Activated CD4-positive, alpha-beta T cell treated with anti-CD3 and anti-CD28 coated beads, Interleukin-2, amount 50 U/mL, for 4 hours (primary cell): ENCODE results near the gene SUPT3H.
"Not testable (repeated sequence)": the region's sequence is repeated elsewhere in the genome, so short reads cannot be mapped to it uniquely, and the experiment has no call there.

ENCODE experiments used
- DNase-seq, 2 experiments: peaks; one replicate each; pipeline ENCODE4 v3.0.0-alpha.2; 2020

SUPT3H gene

GRCh38 chr6:45104429-45104828 is 273.3 kb downstream of the SUPT3H start:
- no peak for DNase-seq

- no peak for DNase-seq
These were observed 279.5 kb downstream of the SUPT3H start for GRCh38 chr6:45098256-45098655.

- DNase-seq, result no peak
These were observed 282.9 kb downstream of the SUPT3H start for GRCh38 chr6:45094831-45095230.

GRCh38 chr6:45092135-45092534 is 285.6 kb downstream of the SUPT3H start:
- no peak for DNase-seq

GRCh38 chr6:45086360-45087084 is 291.2 kb downstream of the SUPT3H start:
- no peak for DNase-seq

GRCh38 chr6:45084257-45084656 is 293.5 kb downstream of the SUPT3H start:
- DNase-seq, result no peak

- no peak for DNase-seq
These were observed 295.6 kb downstream of the SUPT3H start for GRCh38 chr6:45082091-45082490.

GRCh38 chr6:45081634-45082033 is 296.1 kb downstream of the SUPT3H start:
- DNase-seq, result no peak

- DNase-seq, result no peak
These were observed 299.3 kb downstream of the SUPT3H start for GRCh38 chr6:45078432-45078831.

GRCh38 chr6:45076217-45076930 is 301.4 kb downstream of the SUPT3H start:
- DNase-seq, result no peak

- no peak for DNase-seq
These were observed 302.5 kb downstream of the SUPT3H start for GRCh38 chr6:45075246-45075645.

GRCh38 chr6:45074439-45074838 is 303.3 kb downstream of the SUPT3H start:
- DNase-seq, result no peak

- DNase-seq, result no peak
These were observed 304.0 kb downstream of the SUPT3H start for GRCh38 chr6:45073771-45074170.

GRCh38 chr6:45072673-45073072 is 305.1 kb downstream of the SUPT3H start:
- no peak for DNase-seq

GRCh38 chr6:45072016-45072415 is 305.7 kb downstream of the SUPT3H start:
- no peak for DNase-seq

- no peak for DNase-seq
These were observed 308.6 kb downstream of the SUPT3H start for GRCh38 chr6:45069091-45069490.

- DNase-seq, result not testable (repeated sequence)
These were observed 310.3 kb downstream of the SUPT3H start for GRCh38 chr6:45067446-45067845.

GRCh38 chr6:45062659-45063058 is 315.1 kb downstream of the SUPT3H start:
- not testable (repeated sequence) for DNase-seq

- no peak for DNase-seq
These were observed 320.0 kb downstream of the SUPT3H start for GRCh38 chr6:45057711-45058110.

GRCh38 chr6:45054610-45055009 is 323.1 kb downstream of the SUPT3H start:
- DNase-seq, result no peak

- DNase-seq, result no peak
These were observed 325.4 kb downstream of the SUPT3H start for GRCh38 chr6:45052325-45052724.

- DNase-seq, result no peak
These were observed 328.4 kb downstream of the SUPT3H start for GRCh38 chr6:45049188-45049843.

GRCh38 chr6:45047573-45047972 is 330.2 kb downstream of the SUPT3H start:
- DNase-seq, result no peak

- no peak for DNase-seq
These were observed 332.5 kb downstream of the SUPT3H start for GRCh38 chr6:45045253-45045601.
